Panc1 (cell line): ENCODE measurements around the gene RNF38. TPM values are rescaled to one million over a fixed set of nuclear protein-coding genes. Genes with fewer than 3 reads are reported as not detected.
A peak's percentile ranks its signal among the peaks of the same experiment; 100 is the strongest.

Experiments used
- ATAC-seq: fragments of 200-7000 bp; cut with Tn5 transposase; 2 replicates; pipeline ENCODE4 v1.9.1; 2020; ENCODE audit warnings: mild to moderate bottlenecking, moderate library complexity
- BruUV-seq: library from RNA; stranded (reverse); fragments of 400-500 nt; replicated peaks from 2 replicates; lab custom pipeline; 2021; lab: Mats Ljungman, UMichigan
- CTCF ChIA-PET: fragments of 300-600 bp; sonication (Branson Sonifier 250); formaldehyde crosslinking; loops from one replicate; lab custom pipeline; 2022; ENCODE audit warnings: antibody characterized with exemption; lab: Charles Lee
- POLR2A ChIA-PET: fragments of 300-600 bp; sonication (Branson Sonifier 250); formaldehyde crosslinking; loops from one replicate; lab custom pipeline; 2022; ENCODE audit warnings: antibody characterized with exemption; lab: Charles Lee
- DNase-seq: peaks from one replicate; pipeline ENCODE4 v3.0.0-alpha.2; 2010; ENCODE audit warnings: low read depth, low spot score
- H3K27ac ChIP-seq: 2 replicates; pipeline ENCODE4 v1.5.1; 2011; ENCODE audit warnings: mild to moderate bottlenecking, low read length, inconsistent platforms
- H3K27me3 ChIP-seq: fragments of 200-500 bp; sonication (Bioruptor generic); 2 replicates; pipeline ENCODE4 v1.6.0; 2014; ENCODE audit warnings: low read length, inconsistent platforms; ENCODE audit not compliant: control insufficient read depth, insufficient read depth
- H3K36me3 ChIP-seq: fragments of 200-500 bp; sonication (Bioruptor generic); 2 replicates; pipeline ENCODE4 v1.5.1; 2014; ENCODE audit warnings: inconsistent platforms, mild to moderate bottlenecking, low read length, moderate library complexity; ENCODE audit not compliant: control insufficient read depth, insufficient read depth
- H3K4me1 ChIP-seq: 2 replicates; pipeline ENCODE4 v1.5.1; 2011; ENCODE audit warnings: inconsistent platforms, mild to moderate bottlenecking, low read length, moderate library complexity; ENCODE audit not compliant: control insufficient read depth, insufficient read depth
- H3K4me3 ChIP-seq, 2 experiments: 2 replicates each; pipeline ENCODE4 v1.5.1; 2011 to 2012; ENCODE audit warnings: low read depth in 2 of 2, low read length in 2 of 2, mild to moderate bottlenecking in 2 of 2, inconsistent platforms in 1 of 2, moderate library complexity in 1 of 2
- H3K9me3 ChIP-seq: fragments of 200-500 bp; sonication (Bioruptor generic); 2 replicates; pipeline ENCODE4 v1.5.1; 2014; ENCODE audit warnings: low read depth, mild to moderate bottlenecking, inconsistent platforms, low read length, moderate library complexity; ENCODE audit not compliant: control insufficient read depth, insufficient read depth
- POLR2AphosphoS5 ChIP-seq: IDR thresholded peaks from 2 replicates; pipeline ENCODE4 v1.6.1; 2012; ENCODE audit warnings: mild to moderate bottlenecking, low read depth, low read length, moderate library complexity
- SIN3A ChIP-seq: IDR thresholded peaks from 2 replicates; pipeline ENCODE4 v1.6.1; 2012; ENCODE audit warnings: low read depth, mild to moderate bottlenecking, low read length, moderate library complexity, borderline replicate concordance; ENCODE audit not compliant: insufficient read depth
- TCF7L2 ChIP-seq: IDR thresholded peaks from 2 replicates; pipeline ENCODE4 v1.6.1; 2011; ENCODE audit warnings: mild to moderate bottlenecking, low read depth, low read length, inconsistent platforms
- in situ Hi-C: cut with HindIII; loops from 2 replicates; pipeline ENCODE4 v1.10.0; 2016; ENCODE audit warnings: low sequenced_read_pairs, low pct_unique_long_range_greater_than_20kb
- intact Hi-C: fragments of 100-400 bp; cut with micrococcal nuclease; formaldehyde crosslinking; loops from one replicate; pipeline ENCODE4 v1.10.0; 2022; ENCODE audit not compliant: unreplicated experiment
- total RNA-seq: library from RNA; stranded (reverse); gene quantifications from one replicate; pipeline ENCODE4 v1.2.1, GENCODE V29; 2021; ENCODE audit not compliant: unreplicated experiment
- TF ChIP-seq, protein P1 (sequence below): fragments of 450-650 bp; IDR thresholded peaks from 2 replicates; pipeline ENCODE4 v1.5.1; 2017; ENCODE audit warnings: mild to moderate bottlenecking
- TF ChIP-seq, protein P2 (sequence below), 2 experiments: IDR thresholded peaks; 2 replicates each; pipeline ENCODE4 v1.6.1; 2011 to 2012; ENCODE audit warnings: low read depth in 2 of 2, control low read depth in 1 of 2, low read length in 1 of 2, mild to moderate bottlenecking in 1 of 2, moderate library complexity in 1 of 2; ENCODE audit not compliant: insufficient read depth in 1 of 2

RNF38 gene
- total RNA-seq, 1 experiment from 2014 or later, result 78.0 TPM

DNA sequence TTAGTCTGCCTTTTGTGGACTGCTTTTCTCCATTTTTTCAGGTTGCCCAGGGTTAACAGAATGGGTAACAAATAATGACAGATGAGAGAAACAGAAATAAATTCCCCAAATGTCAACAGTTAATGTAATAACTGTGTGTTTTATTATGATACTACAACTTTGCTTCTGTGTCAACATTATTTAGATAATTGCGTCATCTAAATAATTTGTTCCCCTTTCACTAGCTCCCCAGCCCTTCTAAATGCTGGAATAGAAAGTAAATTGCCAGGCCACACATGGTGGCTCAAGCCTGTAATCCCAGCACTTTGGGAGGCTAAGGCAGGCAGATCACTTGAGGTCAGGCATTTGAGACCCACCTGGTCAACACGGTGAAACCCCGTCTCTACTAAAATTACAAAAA lies 53.5 kb downstream of the RNF38 start:
- BruUV-seq, result no TSS peak
- in situ Hi-C loops, result no loop called here
- CTCF ChIA-PET, result no interaction called here

DNA sequence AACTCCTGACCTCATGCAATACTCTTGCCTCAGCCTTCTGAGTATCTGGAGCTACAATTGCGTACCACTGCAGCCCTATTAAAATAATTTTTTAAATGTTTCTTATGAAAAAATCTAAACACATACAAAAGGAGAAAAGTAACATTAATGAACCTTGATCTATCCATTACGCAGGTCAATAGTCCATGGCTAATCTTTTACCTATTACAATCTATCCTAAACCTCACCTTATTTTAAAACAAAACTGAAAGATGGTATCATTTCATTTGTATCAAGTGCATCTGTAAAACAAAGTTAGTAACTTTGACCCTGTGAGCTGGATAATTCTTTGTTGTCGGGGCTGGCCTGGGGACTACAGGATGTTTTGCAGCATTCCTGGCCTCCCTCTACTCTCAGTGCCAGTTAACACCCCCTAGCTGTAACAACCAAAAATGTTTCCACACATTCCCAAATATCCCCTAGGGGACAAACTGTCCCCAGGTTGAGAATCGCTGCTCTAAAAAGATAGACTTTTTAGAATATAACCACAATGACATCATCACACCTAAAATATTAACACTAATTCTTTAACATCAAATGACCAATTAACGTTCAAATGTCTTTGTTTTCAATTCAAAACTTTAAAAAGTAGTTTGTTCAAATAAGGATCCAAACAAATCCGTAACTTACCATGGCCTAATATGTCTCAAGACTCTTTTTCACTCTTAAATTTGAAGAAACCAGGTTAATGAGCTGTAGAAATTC lies 54.8 kb downstream of the RNF38 start:
- intact Hi-C loops, result no loop called here
- Histone ChIP-seq H3K4me3 (no peak overlapping the region), H3K27me3 (no peaks in the 10 kb centered on the region), H3K27ac (no peak overlapping the region), H3K36me3 (peaks cover 43% of the 10 kb centered on the region), H3K4me1 (no peaks in the 10 kb centered on the region), H3K9me3 (no peaks in the 10 kb centered on the region)
- TF ChIP-seq TCF7L2, result no peak
- TF ChIP-seq, protein P1, sequence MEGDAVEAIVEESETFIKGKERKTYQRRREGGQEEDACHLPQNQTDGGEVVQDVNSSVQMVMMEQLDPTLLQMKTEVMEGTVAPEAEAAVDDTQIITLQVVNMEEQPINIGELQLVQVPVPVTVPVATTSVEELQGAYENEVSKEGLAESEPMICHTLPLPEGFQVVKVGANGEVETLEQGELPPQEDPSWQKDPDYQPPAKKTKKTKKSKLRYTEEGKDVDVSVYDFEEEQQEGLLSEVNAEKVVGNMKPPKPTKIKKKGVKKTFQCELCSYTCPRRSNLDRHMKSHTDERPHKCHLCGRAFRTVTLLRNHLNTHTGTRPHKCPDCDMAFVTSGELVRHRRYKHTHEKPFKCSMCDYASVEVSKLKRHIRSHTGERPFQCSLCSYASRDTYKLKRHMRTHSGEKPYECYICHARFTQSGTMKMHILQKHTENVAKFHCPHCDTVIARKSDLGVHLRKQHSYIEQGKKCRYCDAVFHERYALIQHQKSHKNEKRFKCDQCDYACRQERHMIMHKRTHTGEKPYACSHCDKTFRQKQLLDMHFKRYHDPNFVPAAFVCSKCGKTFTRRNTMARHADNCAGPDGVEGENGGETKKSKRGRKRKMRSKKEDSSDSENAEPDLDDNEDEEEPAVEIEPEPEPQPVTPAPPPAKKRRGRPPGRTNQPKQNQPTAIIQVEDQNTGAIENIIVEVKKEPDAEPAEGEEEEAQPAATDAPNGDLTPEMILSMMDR, result peak; percentile 42
- peak; percentile 58; the same call in 1 of the 2 replicates for ATAC-seq
- in situ Hi-C loops, result no loop called here
- POLR2A ChIA-PET, result no interaction called here
- TSS peak; percentile 19 for BruUV-seq
- DNase-seq, result no peak
- CTCF ChIA-PET, result interaction anchor here (0.6 kb wide), 1 partner anchor 207 kb away, joined by 3 read pairs; no protein-coding TSS in a partner anchor

More for the DNA sequence above, 53.5 kb downstream of the RNF38 start:
- Histone ChIP-seq H3K36me3 (peaks cover 43% of the 10 kb centered on the region), H3K4me1 (no peaks in the 10 kb centered on the region), H3K27me3 (no peaks in the 10 kb centered on the region), H3K4me3 (no peak overlapping the region), H3K27ac (no peak overlapping the region), H3K9me3 (no peaks in the 10 kb centered on the region)
- intact Hi-C loops, result no loop called here
- ATAC-seq (no peak), DNase-seq (no peak)
- TF ChIP-seq, protein P1, result no peak
- TF ChIP-seq, protein P2, sequence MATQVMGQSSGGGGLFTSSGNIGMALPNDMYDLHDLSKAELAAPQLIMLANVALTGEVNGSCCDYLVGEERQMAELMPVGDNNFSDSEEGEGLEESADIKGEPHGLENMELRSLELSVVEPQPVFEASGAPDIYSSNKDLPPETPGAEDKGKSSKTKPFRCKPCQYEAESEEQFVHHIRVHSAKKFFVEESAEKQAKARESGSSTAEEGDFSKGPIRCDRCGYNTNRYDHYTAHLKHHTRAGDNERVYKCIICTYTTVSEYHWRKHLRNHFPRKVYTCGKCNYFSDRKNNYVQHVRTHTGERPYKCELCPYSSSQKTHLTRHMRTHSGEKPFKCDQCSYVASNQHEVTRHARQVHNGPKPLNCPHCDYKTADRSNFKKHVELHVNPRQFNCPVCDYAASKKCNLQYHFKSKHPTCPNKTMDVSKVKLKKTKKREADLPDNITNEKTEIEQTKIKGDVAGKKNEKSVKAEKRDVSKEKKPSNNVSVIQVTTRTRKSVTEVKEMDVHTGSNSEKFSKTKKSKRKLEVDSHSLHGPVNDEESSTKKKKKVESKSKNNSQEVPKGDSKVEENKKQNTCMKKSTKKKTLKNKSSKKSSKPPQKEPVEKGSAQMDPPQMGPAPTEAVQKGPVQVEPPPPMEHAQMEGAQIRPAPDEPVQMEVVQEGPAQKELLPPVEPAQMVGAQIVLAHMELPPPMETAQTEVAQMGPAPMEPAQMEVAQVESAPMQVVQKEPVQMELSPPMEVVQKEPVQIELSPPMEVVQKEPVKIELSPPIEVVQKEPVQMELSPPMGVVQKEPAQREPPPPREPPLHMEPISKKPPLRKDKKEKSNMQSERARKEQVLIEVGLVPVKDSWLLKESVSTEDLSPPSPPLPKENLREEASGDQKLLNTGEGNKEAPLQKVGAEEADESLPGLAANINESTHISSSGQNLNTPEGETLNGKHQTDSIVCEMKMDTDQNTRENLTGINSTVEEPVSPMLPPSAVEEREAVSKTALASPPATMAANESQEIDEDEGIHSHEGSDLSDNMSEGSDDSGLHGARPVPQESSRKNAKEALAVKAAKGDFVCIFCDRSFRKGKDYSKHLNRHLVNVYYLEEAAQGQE (IDR thresholded peaks at IDR 0.05; ENCODE audit: insufficient read depth in 1 of 2, low read depth in 2 of 2, low read length in 1 of 2), result no peak
- TF ChIP-seq TCF7L2 (no peak), POLR2AphosphoS5 (no peak), SIN3A (no peak)
- POLR2A ChIA-PET, result interaction anchor here (0.6 kb wide), 1 partner anchor 274 kb away, joined by 8 read pairs; no protein-coding TSS in a partner anchor
